Endothelial cell of umbilical vein (primary cell): ENCODE measurements around the gene RETREG2. TPM values are rescaled to one million over a fixed set of nuclear protein-coding genes. Genes with fewer than 3 reads are reported as not detected.

Experiments
- BruUV-seq: library from RNA; stranded (reverse); fragments of 400-500 nt; replicated peaks from 2 replicates; lab custom pipeline; 2021; lab: Mats Ljungman, UMichigan
- CTCF ChIA-PET: fragments of 300-600, 350-600 bp; sonication (Branson Sonifier 250); formaldehyde crosslinking; loops from one replicate; lab custom pipeline; 2021; ENCODE audit warnings: antibody characterized with exemption, inconsistent platforms; lab: Charles Lee
- POLR2A ChIA-PET: fragments of 300-600, 350-600 bp; sonication (Branson Sonifier 250); formaldehyde crosslinking; loops from one replicate; lab custom pipeline; 2021; ENCODE audit warnings: antibody characterized with exemption, inconsistent platforms; lab: Charles Lee
- DNase-seq: peaks from one replicate; pipeline ENCODE4 v3.0.0-alpha.2; 2011; ENCODE audit warnings: low read depth, low spot score
- FAIRE-seq: peaks from 2 replicates; lab custom pipeline; 2011; peaks lifted over from hg19 to GRCh38; lab: Jason Lieb, UNC
- H2AFZ ChIP-seq: 2 replicates; pipeline ENCODE4 v1.6.0; 2012; ENCODE audit warnings: low read depth, low read length, control low read depth, inconsistent platforms
- H3K27ac ChIP-seq: 2 replicates; pipeline ENCODE4 v1.5.1; 2011; ENCODE audit warnings: low read depth, mild to moderate bottlenecking, control low read depth, low read length, moderate library complexity; ENCODE audit not compliant: insufficient read depth
- H3K27me3 ChIP-seq, 2 experiments: 2 replicates each; pipeline versions ENCODE4 v1.6.0 to v1.6.1; 2011; ENCODE audit warnings: low read length in 2 of 2, mixed read lengths in 1 of 2; ENCODE audit not compliant: control insufficient read depth in 2 of 2, insufficient read depth in 2 of 2
- H3K36me3 ChIP-seq, 2 experiments: 2 replicates in 1 of 2; 3 replicates in 1 of 2; pipeline ENCODE4 v1.5.1; 2011; ENCODE audit warnings: low read length in 2 of 2, mild to moderate bottlenecking in 1 of 2, moderate library complexity in 1 of 2; ENCODE audit not compliant: control insufficient read depth in 2 of 2, insufficient read depth in 2 of 2; ENCODE audit errors: extremely low read depth in 1 of 2
- H3K4me1 ChIP-seq: 3 replicates; pipeline ENCODE4 v1.5.1; 2011; ENCODE audit warnings: mild to moderate bottlenecking, low read length; ENCODE audit not compliant: control insufficient read depth, insufficient read depth; ENCODE audit errors: extremely low read depth
- H3K4me2 ChIP-seq: 2 replicates; pipeline ENCODE4 v1.6.1; 2011; ENCODE audit warnings: low read length, control low read depth, mixed read lengths; ENCODE audit not compliant: insufficient read depth
- H3K4me3 ChIP-seq, 3 experiments: fragments of 200-600 bp in 1 of 3; sonication (generic), shearing (Covaris generic) in 1 of 3; replicated peaks in 1 of 3; 2 replicates each; pipeline ENCODE4 v1.5.1; 2011 to 2016; ENCODE audit warnings: control low read depth in 3 of 3, low read length in 3 of 3, mild to moderate bottlenecking in 2 of 3, inconsistent platforms in 1 of 3, low read depth in 1 of 3, moderate library complexity in 1 of 3; ENCODE audit not compliant: insufficient read depth in 1 of 3
- H3K79me2 ChIP-seq: 2 replicates; pipeline ENCODE4 v1.6.0; 2012; ENCODE audit warnings: low read length, inconsistent platforms; ENCODE audit not compliant: control insufficient read depth, insufficient read depth
- H3K9ac ChIP-seq: replicated peaks from 2 replicates; pipeline ENCODE3; 2011; ENCODE audit warnings: low read length, control low read depth; ENCODE audit not compliant: insufficient read depth; ENCODE audit errors: extremely low read depth
- H3K9me1 ChIP-seq: replicated peaks from 3 replicates; pipeline ENCODE4 v1.6.0; 2011; ENCODE audit warnings: mild to moderate bottlenecking, low read length; ENCODE audit not compliant: control insufficient read depth, insufficient read depth; ENCODE audit errors: extremely low read depth
- H3K9me3 ChIP-seq: replicated peaks from 2 replicates; pipeline ENCODE4 v1.5.1; 2012; ENCODE audit warnings: low read length, inconsistent platforms; ENCODE audit not compliant: control insufficient read depth, insufficient read depth
- H4K20me1 ChIP-seq: replicated peaks from 2 replicates; pipeline ENCODE3; 2011; ENCODE audit warnings: mild to moderate bottlenecking, low read length; ENCODE audit not compliant: control insufficient read depth, insufficient read depth; ENCODE audit errors: extremely low read depth
- CTCF ChIP-seq, 2 donors: IDR thresholded peaks; 1 replicate in 1 of 2; 2 replicates in 1 of 2; pipeline ENCODE4 v1.5.1; 2011; ENCODE audit warnings: low read length in 2 of 2, mild to moderate bottlenecking in 2 of 2, moderate library complexity in 2 of 2, control low read depth in 1 of 2, inconsistent platforms in 1 of 2, low read depth in 1 of 2; ENCODE audit not compliant: insufficient read depth in 1 of 2; ENCODE audit errors: extremely low read depth in 1 of 2
- EZH2 ChIP-seq: IDR thresholded peaks from 2 replicates; pipeline ENCODE4 v1.6.1; 2012; ENCODE audit warnings: borderline replicate concordance, low read depth, mild to moderate bottlenecking, moderate library complexity, low read length, inconsistent platforms; ENCODE audit not compliant: severe bottlenecking
- FOS ChIP-seq: IDR thresholded peaks from 2 replicates; pipeline ENCODE4 v1.6.1; 2011; ENCODE audit warnings: mild to moderate bottlenecking, low read length, moderate library complexity, borderline replicate concordance; ENCODE audit not compliant: insufficient read depth
- GATA2 ChIP-seq: IDR thresholded peaks from 2 replicates; pipeline ENCODE4 v1.7.0; 2011; ENCODE audit warnings: low read depth, mild to moderate bottlenecking, moderate library complexity, mixed read lengths, low read length; ENCODE audit not compliant: insufficient read length, insufficient read depth
- JUN ChIP-seq: IDR thresholded peaks from 2 replicates; pipeline ENCODE4 v1.6.1; 2011; ENCODE audit warnings: borderline replicate concordance, low read depth; ENCODE audit not compliant: insufficient read length, insufficient read depth
- MAX ChIP-seq: IDR thresholded peaks from 2 replicates; pipeline ENCODE4 v1.6.1; 2011; ENCODE audit not compliant: insufficient read depth, insufficient read length
- MYC ChIP-seq: IDR thresholded peaks from one replicate; pipeline ENCODE4 v1.6.1; 2011; ENCODE audit warnings: mild to moderate bottlenecking, low read depth, low read length
- POLR2A ChIP-seq: IDR thresholded peaks from 2 replicates; pipeline ENCODE4 v1.6.1; 2012; ENCODE audit warnings: low read depth, mild to moderate bottlenecking, control low read depth, low read length
- POLR2AphosphoS5 ChIP-seq: IDR thresholded peaks from 2 replicates; pipeline ENCODE4 v1.6.1; 2012; ENCODE audit warnings: low read depth, mild to moderate bottlenecking, control low read depth, low read length, moderate library complexity; ENCODE audit not compliant: insufficient read depth
- dilution Hi-C: fragments of 300-500 bp; cut with MboI; formaldehyde crosslinking; loops from one replicate; pipeline ENCODE4 v1.15.0; 2019; ENCODE audit warnings: low sequenced_read_pairs; ENCODE audit not compliant: extremely low pct_ligation_motif_present
- intact Hi-C: fragments of 100-400 bp; cut with micrococcal nuclease; formaldehyde crosslinking; loops from one replicate; pipeline ENCODE4 v1.10.0; 2022
- polyA plus RNA-seq, 4 experiments: library from polyadenylated mRNA; depleted of rRNA in 3 of 4; stranded (reverse) in 3 of 4; unstranded in 1 of 4; fragments of >200 nt; gene quantifications; 2 replicates each; pipeline versions ENCODE4 v1.2.1 to v1.2.3, GENCODE V29; 2011 to 2012; ENCODE audit warnings: missing spikeins in 1 of 4
- total RNA-seq: library from RNA; stranded (reverse); gene quantifications from 2 replicates; pipeline ENCODE4 v1.2.3, GENCODE V29; 2021

RETREG2 gene
- total and polyA plus RNA-seq, 2 donors (not counting 3 experiments of a cell fraction or from before 2014, with no cell fraction given) = 59.5 to 76.1 TPM

GRCh38 chr2:219210886-219211362 lies 32.8 kb downstream of the RETREG2 start:
- intact Hi-C loops = loop anchor here (1.0 kb wide), 3 partner anchors 35 to 51 kb away; partner anchors contain the start of genes CNPPD1 and NHEJ1
- POLR2A ChIA-PET = interaction anchor here (0.5 kb wide), 1 partner anchor 31 kb away, joined by 5 read pairs; no protein-coding TSS in a partner anchor

More at GRCh38 chr2:219210886-219211362, 32.8 kb downstream of the RETREG2 start:
- no peaks in the 10 kb centered on the region for H3K27me3 ChIP-seq
- H3K4me2 ChIP-seq = no peak overlapping the region
- CTCF ChIA-PET = interaction anchor here (0.7 to 1.4 kb wide), 9 partner anchors 13 to 420 kb away, joined by 3 to 28 read pairs (median 5); partner anchors contain the start of genes CNPPD1, GLB1L, NHEJ1 and STK16
- peaks cover 17% of the 10 kb centered on the region for H3K4me1 ChIP-seq
- H3K9ac ChIP-seq = no peak overlapping the region
- no peaks in the 10 kb centered on the region for H3K9me1 ChIP-seq
- H3K9me3 ChIP-seq = no peaks in the 10 kb centered on the region
- H3K79me2 ChIP-seq = no peaks in the 10 kb centered on the region
- H3K27ac ChIP-seq = no peak overlapping the region
- H4K20me1 ChIP-seq = no peaks in the 10 kb centered on the region
- H3K4me3 ChIP-seq = no peak overlapping the region
- dilution Hi-C loops = no loop called here
- DNase-seq (no peak), FAIRE-seq (no peak)
- H3K36me3 ChIP-seq = peaks cover 3 to 13% of the 10 kb centered on the region in 2 experiments
- BruUV-seq = no TSS peak
- H2AFZ ChIP-seq = no peak overlapping the region
- TF ChIP-seq FOS (no peak), POLR2AphosphoS5 (no peak), MYC (no peak), GATA2 (no peak), EZH2 (no peak), POLR2A (no peak), MAX (no peak), JUN (no peak), CTCF (IDR thresholded peaks at IDR 0.05; ENCODE audit: extremely low read depth in 1 of 2, insufficient read depth in 1 of 2, low read depth in 1 of 2, low read length in 2 of 2) (no peak)
